GM12878 (cell line): Measurements from ENCODE around the gene TAS2R38.

Experiments used
- ATF3 ChIP-seq: IDR thresholded peaks from 2 replicates; pipeline ENCODE4 v1.6.1; 2011; ENCODE audit warnings: low read depth, mild to moderate bottlenecking, low read length, moderate library complexity, borderline replicate concordance; ENCODE audit errors: extremely low read depth
- BRCA1 ChIP-seq: IDR thresholded peaks from 2 replicates; pipeline ENCODE4 v1.6.1; 2011; ENCODE audit warnings: low read depth, low read length, improper control_type of control experiment
- EZH2 ChIP-seq: IDR thresholded peaks from 2 replicates; pipeline ENCODE4 v1.6.1; 2012; ENCODE audit warnings: low read depth, mild to moderate bottlenecking, control low read depth, inconsistent platforms, low read length, borderline replicate concordance; ENCODE audit not compliant: control insufficient read depth
- NBN ChIP-seq: fragments of 450-650 bp; IDR thresholded peaks from 2 replicates; pipeline ENCODE4 v1.6.1; 2016
- POLR2AphosphoS5 ChIP-seq: IDR thresholded peaks from 2 replicates; pipeline ENCODE4 v1.6.1; 2011; ENCODE audit warnings: mild to moderate bottlenecking, low read length, inconsistent platforms
- RAD21 ChIP-seq: IDR thresholded peaks from 2 replicates; pipeline ENCODE4 v1.6.1; 2011; ENCODE audit warnings: mild to moderate bottlenecking, low read depth, low read length, moderate library complexity; ENCODE audit not compliant: insufficient read depth
- TF ChIP-seq, protein P1 (sequence below), 3 experiments: IDR thresholded peaks in 2 of 3; conservative IDR thresholded peaks in 1 of 3; 2 replicates each; pipeline ENCODE4 v1.5.1; 2011; ENCODE audit warnings: low read depth in 3 of 3, low read length in 3 of 3, mild to moderate bottlenecking in 3 of 3, control low read depth in 2 of 3, moderate library complexity in 2 of 3, inconsistent platforms in 1 of 3, mixed read lengths in 1 of 3; ENCODE audit not compliant: control insufficient read depth in 2 of 3, insufficient read depth in 1 of 3; ENCODE audit errors: extremely low read depth in 1 of 3

DNA sequence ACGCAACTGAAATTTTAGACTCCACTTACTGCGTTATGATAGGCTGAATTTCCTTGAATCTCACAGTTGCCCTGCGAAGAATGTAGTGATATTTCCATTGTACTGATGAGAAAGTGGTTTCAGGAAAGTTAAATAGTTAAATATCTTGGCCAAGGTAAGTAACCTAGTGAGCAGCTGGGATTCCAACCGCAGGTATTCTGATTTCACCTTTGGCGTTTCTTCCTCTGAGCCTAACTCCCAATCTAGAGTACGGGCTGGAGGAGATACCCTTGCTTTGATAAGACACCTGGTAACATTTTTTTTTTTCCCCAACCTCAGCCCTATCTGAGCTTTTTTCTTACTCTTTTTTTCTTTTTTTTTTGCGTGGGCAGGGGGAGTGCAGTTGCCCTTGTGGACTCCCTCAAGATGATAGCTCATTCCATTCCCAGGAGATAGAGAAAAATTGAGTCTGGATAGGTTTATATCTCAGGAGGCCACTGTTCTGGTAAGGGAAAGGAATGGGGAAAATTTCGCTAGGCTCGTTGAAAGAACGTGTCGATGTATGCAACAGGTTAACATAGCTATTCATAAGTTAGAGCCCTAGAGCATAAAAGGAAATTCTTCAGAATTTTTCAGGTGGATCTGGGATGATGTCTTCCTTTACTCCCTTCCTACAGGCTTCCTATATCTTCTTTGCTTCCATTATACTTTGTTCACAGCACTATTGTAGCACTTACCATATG is 3.1 kb upstream of the TAS2R38 start:
- no peak for TF ChIP-seq EZH2
- TF ChIP-seq BRCA1: no peak
- TF ChIP-seq ATF3: no peak
- TF ChIP-seq, protein P1, sequence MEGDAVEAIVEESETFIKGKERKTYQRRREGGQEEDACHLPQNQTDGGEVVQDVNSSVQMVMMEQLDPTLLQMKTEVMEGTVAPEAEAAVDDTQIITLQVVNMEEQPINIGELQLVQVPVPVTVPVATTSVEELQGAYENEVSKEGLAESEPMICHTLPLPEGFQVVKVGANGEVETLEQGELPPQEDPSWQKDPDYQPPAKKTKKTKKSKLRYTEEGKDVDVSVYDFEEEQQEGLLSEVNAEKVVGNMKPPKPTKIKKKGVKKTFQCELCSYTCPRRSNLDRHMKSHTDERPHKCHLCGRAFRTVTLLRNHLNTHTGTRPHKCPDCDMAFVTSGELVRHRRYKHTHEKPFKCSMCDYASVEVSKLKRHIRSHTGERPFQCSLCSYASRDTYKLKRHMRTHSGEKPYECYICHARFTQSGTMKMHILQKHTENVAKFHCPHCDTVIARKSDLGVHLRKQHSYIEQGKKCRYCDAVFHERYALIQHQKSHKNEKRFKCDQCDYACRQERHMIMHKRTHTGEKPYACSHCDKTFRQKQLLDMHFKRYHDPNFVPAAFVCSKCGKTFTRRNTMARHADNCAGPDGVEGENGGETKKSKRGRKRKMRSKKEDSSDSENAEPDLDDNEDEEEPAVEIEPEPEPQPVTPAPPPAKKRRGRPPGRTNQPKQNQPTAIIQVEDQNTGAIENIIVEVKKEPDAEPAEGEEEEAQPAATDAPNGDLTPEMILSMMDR (IDR thresholded peaks at IDR 0.05 in 2 of 3, conservative IDR thresholded peaks at IDR 0.05 in 1 of 3; ENCODE audit: control insufficient read depth in 2 of 3, extremely low read depth in 1 of 3, insufficient read depth in 1 of 3, low read depth in 3 of 3, low read length in 3 of 3): no peak; a peak in 1 of 6 replicates
- no peak for TF ChIP-seq POLR2AphosphoS5
- TF ChIP-seq NBN: no peak
- TF ChIP-seq RAD21: no peak
